Activated CD4-positive, alpha-beta memory T cell treated with anti-CD3 and anti-CD28 coated beads for 36 hours (primary cell): ENCODE data around the gene STAT3. TPM values are rescaled to one million over a fixed set of nuclear protein-coding genes. Genes with fewer than 3 reads are reported as not detected.

Experiments
- CTCF ChIA-PET: fragments of 350-600 bp; sonication (Branson Sonifier 250); formaldehyde crosslinking; loops from one replicate; lab custom pipeline; 2021; ENCODE audit warnings: antibody characterized with exemption, inconsistent platforms; lab: Charles Lee
- POLR2A ChIA-PET: fragments of 350-600 bp; sonication (Branson Sonifier 250); formaldehyde crosslinking; loops from one replicate; lab custom pipeline; 2021; ENCODE audit warnings: antibody characterized with exemption; lab: Charles Lee
- DNase-seq: peaks from one replicate; pipeline ENCODE4 v3.0.0-alpha.2; 2020
- H3K27ac Mint-ChIP-seq: one replicate; pipeline ENCODE4 v1.8.0; 2021; ENCODE audit warnings: mixed read lengths
- H3K27me3 Mint-ChIP-seq: one replicate; pipeline ENCODE4 v1.8.0; 2021; ENCODE audit warnings: mixed read lengths
- H3K36me3 Mint-ChIP-seq: one replicate; pipeline ENCODE4 v1.8.0; 2021; ENCODE audit warnings: mixed read lengths
- H3K4me1 Mint-ChIP-seq: one replicate; pipeline ENCODE4 v1.8.0; 2021; ENCODE audit warnings: low read depth, mixed read lengths
- H3K4me3 Mint-ChIP-seq: one replicate; pipeline ENCODE4 v1.8.0; 2021; ENCODE audit warnings: mild to moderate bottlenecking, mixed read lengths
- H3K9me3 Mint-ChIP-seq: one replicate; pipeline ENCODE4 v1.8.0; 2021; ENCODE audit warnings: mixed read lengths
- intact Hi-C: fragments of 100-400 bp; cut with micrococcal nuclease; formaldehyde crosslinking; loops from one replicate; pipeline ENCODE4 v1.15.1; 2023
- total RNA-seq, 2 experiments: library from RNA; stranded (reverse); gene quantifications; one replicate each; pipeline ENCODE4 v1.2.3, GENCODE V29; 2021

Gene STAT3
- total RNA-seq, 2 experiments from 2014 or later = 194 to 198 TPM

DNA sequence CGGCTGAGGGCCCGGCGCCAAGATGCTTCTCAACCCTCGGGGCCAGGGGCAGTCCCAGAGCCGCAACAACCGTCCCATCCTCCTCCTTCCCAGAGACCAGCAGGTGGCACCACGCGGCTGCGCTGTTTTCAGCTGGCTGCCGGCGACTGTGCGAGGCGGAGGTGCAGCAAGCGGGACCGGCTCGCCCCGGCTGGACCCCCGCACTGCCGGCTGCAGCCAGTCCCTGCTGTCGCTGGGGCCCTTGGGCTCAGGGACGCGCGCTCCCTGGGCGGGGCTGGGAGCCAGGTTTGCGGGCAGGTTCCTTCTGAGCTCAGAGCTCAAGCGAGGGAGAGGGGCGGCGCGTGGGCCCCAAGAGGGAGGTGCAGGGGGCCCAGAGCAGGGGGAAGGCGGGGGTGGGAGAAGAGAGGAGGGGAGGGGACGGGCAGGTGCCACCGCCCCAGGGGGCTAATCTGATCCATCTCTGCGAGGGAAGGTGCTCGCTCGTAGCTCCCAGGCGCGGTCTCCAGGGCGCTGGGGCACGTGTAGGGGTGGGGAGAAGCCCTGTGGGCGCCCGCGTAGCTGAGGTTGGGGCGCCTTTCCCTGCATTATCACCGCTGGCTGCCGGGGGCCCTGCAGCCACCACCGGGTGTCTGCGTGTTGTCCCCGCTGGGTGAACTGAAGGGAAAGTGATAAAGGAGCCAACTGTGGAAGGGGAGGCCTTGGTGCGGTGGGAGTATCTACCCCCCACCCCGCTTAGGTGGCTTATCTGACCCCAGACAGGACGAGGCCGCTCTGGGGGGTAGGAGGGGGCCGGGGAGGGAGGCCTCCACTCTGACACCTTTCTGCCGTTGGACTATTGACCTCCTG lies 75.7 kb downstream of the STAT3 start:
- no peaks in the 10 kb centered on the region for H3K27me3 Mint-ChIP-seq
- no peaks in the 10 kb centered on the region for H3K9me3 Mint-ChIP-seq
- peaks cover 76% of the 10 kb centered on the region for H3K4me1 Mint-ChIP-seq
- ChIA-PET POLR2A (interaction anchor here (0.9 to 3.7 kb wide), 13 partner anchors 9 to 219 kb away, joined by 3 to 19 read pairs (median 5); partner anchors contain the start of gene STAT3), CTCF (interaction anchor here (0.6 to 12.4 kb wide), 26 partner anchors 10 to 372 kb away, joined by 3 to 234 read pairs (median 4); partner anchors contain the start of genes CAVIN1, NAGLU, NKIRAS2 and STAT3)
- DNase-seq = peak; percentile 92
- peak overlapping the region; percentile 42 for H3K4me3 Mint-ChIP-seq
- intact Hi-C loops = loop anchor here (1.0 to 5.0 kb wide), 4 partner anchors 26 to 205 kb away; no protein-coding TSS in a partner anchor
- H3K27ac Mint-ChIP-seq = peak overlapping the region; percentile 74
- H3K36me3 Mint-ChIP-seq = peaks cover 77% of the 10 kb centered on the region

- CTCF ChIA-PET = interaction anchor here (0.6 to 12.4 kb wide), 24 partner anchors 10 to 372 kb away, joined by 3 to 234 read pairs (median 4); partner anchors contain the start of genes CAVIN1, NAGLU, NKIRAS2 and STAT3
- peaks cover 79% of the 10 kb centered on the region for H3K36me3 Mint-ChIP-seq
- no peak for DNase-seq
- H3K27me3 Mint-ChIP-seq = no peaks in the 10 kb centered on the region
- intact Hi-C loops = loop anchor here (1.0 to 5.0 kb wide), 4 partner anchors 25 to 205 kb away; no protein-coding TSS in a partner anchor
- H3K9me3 Mint-ChIP-seq = no peaks in the 10 kb centered on the region
- H3K4me1 Mint-ChIP-seq = peaks cover 80% of the 10 kb centered on the region
- POLR2A ChIA-PET = interaction anchor here (0.9 to 3.7 kb wide), 10 partner anchors 10 to 108 kb away, joined by 4 to 19 read pairs (median 5); partner anchors contain the start of gene STAT3
- H3K27ac Mint-ChIP-seq = peak overlapping the region; percentile 74
- peak overlapping the region; percentile 17 for H3K4me3 Mint-ChIP-seq
Measured at GRCh38 chr17:42312035-42312284, 76.3 kb downstream of the STAT3 start.

DNA sequence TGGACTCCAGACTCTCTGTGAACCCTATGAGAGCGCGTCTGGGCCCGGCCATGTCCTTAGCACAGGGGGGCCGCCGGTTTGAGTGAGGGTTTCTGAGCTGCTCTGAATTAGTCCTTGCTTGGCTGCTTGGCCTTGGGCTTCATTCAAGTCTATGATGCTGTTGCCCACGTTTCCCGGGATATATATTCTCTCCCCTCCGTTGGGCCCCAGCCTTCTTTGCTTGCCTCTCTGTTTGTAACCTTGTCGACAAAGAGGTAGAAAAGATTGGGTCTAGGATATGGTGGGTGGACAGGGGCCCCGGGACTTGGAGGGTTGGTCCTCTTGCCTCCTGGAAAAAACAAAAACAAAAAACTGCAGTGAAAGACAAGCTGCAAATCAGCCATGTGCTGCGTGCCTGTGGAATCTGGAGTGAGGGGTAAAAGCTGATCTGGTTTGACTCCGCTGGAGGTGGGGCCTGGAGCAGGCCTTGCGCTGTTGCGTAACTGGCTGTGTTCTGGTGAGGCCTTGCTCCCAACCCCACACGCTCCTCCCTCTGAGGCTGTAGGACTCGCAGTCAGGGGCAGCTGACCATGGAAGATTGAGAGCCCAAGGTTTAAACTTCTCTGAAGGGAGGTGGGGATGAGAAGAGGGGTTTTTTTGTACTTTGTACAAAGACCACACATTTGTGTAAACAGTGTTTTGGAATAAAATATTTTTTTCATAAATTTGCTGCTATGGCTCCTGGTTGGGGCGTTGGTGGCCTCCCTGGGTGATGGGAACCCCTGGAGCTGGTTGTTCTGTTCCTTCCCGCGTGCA lies 76.8 kb downstream of the STAT3 start:
- Mint-ChIP-seq H3K27me3 (no peaks in the 10 kb centered on the region), H3K4me3 (peak overlapping the region; percentile 30), H3K4me1 (peaks cover 79% of the 10 kb centered on the region), H3K27ac (peak overlapping the region; percentile 74), H3K36me3 (peaks cover 76% of the 10 kb centered on the region), H3K9me3 (no peaks in the 10 kb centered on the region)
- peak; percentile 37 for DNase-seq
- ChIA-PET POLR2A (interaction anchor here (0.9 to 3.7 kb wide), 10 partner anchors 10 to 109 kb away, joined by 4 to 19 read pairs (median 5); partner anchors contain the start of gene STAT3), CTCF (interaction anchor here (0.6 to 12.4 kb wide), 20 partner anchors 11 to 216 kb away, joined by 3 to 234 read pairs (median 4); partner anchors contain the start of genes CAVIN1, STAT3 and STAT5A)
- intact Hi-C loops = loop anchor here (1.0 to 5.0 kb wide), 4 partner anchors 25 to 206 kb away; no protein-coding TSS in a partner anchor

- Mint-ChIP-seq H3K27ac (peak overlapping the region; percentile 74), H3K4me1 (peaks cover 81% of the 10 kb centered on the region), H3K9me3 (no peaks in the 10 kb centered on the region), H3K36me3 (peaks cover 81% of the 10 kb centered on the region), H3K27me3 (no peaks in the 10 kb centered on the region), H3K4me3 (peak overlapping the region; percentile 30)
- ChIA-PET CTCF (interaction anchor here (0.9 to 12.4 kb wide), 7 partner anchors 12 to 217 kb away, joined by 4 to 234 read pairs (median 17); partner anchors contain the start of genes CAVIN1, STAT3 and STAT5A), POLR2A (interaction anchor here (1.4 to 3.7 kb wide), 3 partner anchors 89 to 95 kb away, joined by 5 to 19 read pairs (median 11); no protein-coding TSS in a partner anchor)
- intact Hi-C loops = loop anchor here (5.0 kb wide), 1 partner anchor 206 kb away; no protein-coding TSS in a partner anchor
- peak; percentile 48 for DNase-seq
Measured at GRCh38 chr17:42310787-42311215, 77.4 kb downstream of the STAT3 start.

DNA sequence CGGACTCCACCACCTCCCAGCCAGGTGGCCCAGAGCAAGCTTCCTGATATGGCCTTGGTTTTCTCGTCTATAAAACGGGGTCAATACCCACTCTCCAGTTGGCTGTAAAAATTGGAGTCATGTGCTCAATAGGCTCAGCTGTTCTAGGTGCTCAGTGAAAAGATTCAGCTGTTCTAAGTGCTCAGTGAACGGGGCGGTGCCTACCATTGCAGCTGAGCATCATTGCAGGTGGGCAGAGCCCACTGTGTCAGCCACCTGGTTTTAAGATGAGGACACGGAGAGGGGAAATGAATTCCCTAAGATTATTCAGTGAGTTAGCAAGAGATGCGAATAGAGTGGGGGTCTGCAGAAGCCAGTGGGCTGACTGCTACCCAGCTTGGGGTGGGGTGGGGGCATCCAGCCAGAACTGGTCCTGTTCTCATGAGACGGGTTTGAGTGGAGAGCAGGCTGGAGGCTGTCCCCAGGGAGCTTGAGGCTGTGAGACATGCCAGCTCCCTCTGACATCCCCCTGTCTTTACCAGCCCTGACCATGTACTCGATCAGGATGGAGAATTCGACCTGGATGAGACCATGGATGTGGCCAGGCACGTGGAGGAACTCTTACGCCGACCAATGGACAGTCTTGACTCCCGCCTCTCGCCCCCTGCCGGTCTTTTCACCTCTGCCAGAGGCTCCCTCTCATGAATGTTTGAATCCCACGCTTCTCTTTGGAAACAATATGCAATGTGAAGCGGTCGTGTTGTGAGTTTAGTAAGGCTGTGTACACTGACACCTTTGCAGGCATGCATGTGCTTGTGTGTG lies 78.1 kb downstream of the STAT3 start:
- no peak for DNase-seq
- H3K36me3 Mint-ChIP-seq = peaks cover 75% of the 10 kb centered on the region
- peaks cover 76% of the 10 kb centered on the region for H3K4me1 Mint-ChIP-seq
- peak overlapping the region; percentile 74 for H3K27ac Mint-ChIP-seq
- H3K27me3 Mint-ChIP-seq = no peaks in the 10 kb centered on the region
- CTCF ChIA-PET = interaction anchor here (0.5 to 12.4 kb wide), 11 partner anchors 9 to 217 kb away, joined by 3 to 234 read pairs (median 4); partner anchors contain the start of genes CAVIN1 and STAT5A
- H3K9me3 Mint-ChIP-seq = no peaks in the 10 kb centered on the region
- H3K4me3 Mint-ChIP-seq = no peak overlapping the region
- POLR2A ChIA-PET = interaction anchor here (0.7 to 3.7 kb wide), 6 partner anchors 27 to 129 kb away, joined by 3 to 19 read pairs (median 4); partner anchors contain the start of genes CAVIN1 and KCNH4
- intact Hi-C loops = loop anchor here (5.0 kb wide), 1 partner anchor 207 kb away; no protein-coding TSS in a partner anchor

GRCh38 chr17:42309142-42309541 lies 79.1 kb downstream of the STAT3 start:
- no peaks in the 10 kb centered on the region for H3K27me3 Mint-ChIP-seq
- peaks cover 70% of the 10 kb centered on the region for H3K4me1 Mint-ChIP-seq
- H3K4me3 Mint-ChIP-seq = no peak overlapping the region
- ChIA-PET CTCF (interaction anchor here (0.6 to 12.4 kb wide), 5 partner anchors 13 to 96 kb away, joined by 4 to 234 read pairs (median 54); no protein-coding TSS in a partner anchor), POLR2A (interaction anchor here (0.9 to 3.7 kb wide), 3 partner anchors 60 to 128 kb away, joined by 3 to 19 read pairs (median 4); partner anchors contain the start of gene KCNH4)
- no peak for DNase-seq
- H3K36me3 Mint-ChIP-seq = peaks cover 80% of the 10 kb centered on the region
- intact Hi-C loops = no loop called here
- peak overlapping the region; percentile 74 for H3K27ac Mint-ChIP-seq
- H3K9me3 Mint-ChIP-seq = no peaks in the 10 kb centered on the region

DNA sequence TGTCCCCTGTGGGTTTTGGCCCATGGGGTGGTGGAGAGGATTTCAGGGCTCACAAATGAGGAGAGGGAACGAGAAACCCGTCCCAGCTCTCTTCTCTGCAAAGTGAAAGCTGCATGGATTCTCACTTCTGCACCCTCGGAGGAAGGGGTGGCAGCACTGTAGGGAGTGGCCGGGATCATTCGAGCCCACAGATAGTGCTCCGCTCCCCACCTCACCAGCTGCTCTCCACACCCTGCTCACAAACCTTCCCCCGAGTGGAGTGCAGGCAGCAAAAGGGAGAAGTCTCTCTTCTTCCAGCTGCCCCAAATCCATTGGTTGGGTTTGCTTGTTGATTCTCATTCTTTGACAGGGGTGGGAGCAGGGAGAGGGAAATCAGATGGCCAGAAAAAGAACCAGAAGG lies 79.8 kb downstream of the STAT3 start:
- peak overlapping the region; percentile 74 for H3K27ac Mint-ChIP-seq
- DNase-seq = no peak
- peaks cover 67% of the 10 kb centered on the region for H3K4me1 Mint-ChIP-seq
- no peak overlapping the region for H3K4me3 Mint-ChIP-seq
- H3K27me3 Mint-ChIP-seq = no peaks in the 10 kb centered on the region
- POLR2A ChIA-PET = no interaction called here
- CTCF ChIA-PET = interaction anchor here (1.1 to 12.4 kb wide), 3 partner anchors 14 to 97 kb away, joined by 4 to 234 read pairs (median 65); no protein-coding TSS in a partner anchor
- H3K36me3 Mint-ChIP-seq = peaks cover 80% of the 10 kb centered on the region
- intact Hi-C loops = no loop called here
- no peaks in the 10 kb centered on the region for H3K9me3 Mint-ChIP-seq

DNA sequence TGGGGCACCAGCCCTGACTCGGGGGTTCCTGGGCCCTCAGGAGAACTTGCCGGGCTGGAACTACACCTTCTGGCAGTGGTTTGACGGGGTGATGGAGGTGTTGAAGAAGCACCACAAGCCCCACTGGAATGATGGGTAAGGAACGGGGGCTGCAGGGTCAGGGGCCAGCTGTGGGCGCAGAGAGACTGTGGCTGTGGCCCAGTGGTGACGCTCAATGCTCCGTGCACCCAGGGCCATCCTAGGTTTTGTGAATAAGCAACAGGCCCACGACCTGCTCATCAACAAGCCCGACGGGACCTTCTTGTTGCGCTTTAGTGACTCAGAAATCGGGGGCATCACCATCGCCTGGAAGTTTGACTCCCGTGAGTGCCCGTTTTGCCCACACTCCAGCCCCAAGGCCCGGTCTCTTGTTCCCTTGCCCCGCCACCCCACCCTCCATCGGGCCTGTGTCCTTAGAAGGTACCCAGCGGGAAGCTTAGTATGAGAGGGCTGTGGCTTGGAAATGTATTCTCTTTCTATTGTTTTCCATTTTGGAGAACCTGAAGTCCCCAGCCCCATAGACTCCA lies 80.8 kb downstream of the STAT3 start:
- ChIA-PET CTCF (interaction anchor here (12.4 kb wide), 1 partner anchor 98 kb away, joined by 234 read pairs; no protein-coding TSS in a partner anchor), POLR2A (no interaction called here)
- Mint-ChIP-seq H3K4me1 (peaks cover 58% of the 10 kb centered on the region), H3K27ac (no peak overlapping the region), H3K27me3 (no peaks in the 10 kb centered on the region), H3K9me3 (no peaks in the 10 kb centered on the region), H3K36me3 (peaks cover 82% of the 10 kb centered on the region), H3K4me3 (no peak overlapping the region)
- DNase-seq = no peak
- intact Hi-C loops = no loop called here

DNA sequence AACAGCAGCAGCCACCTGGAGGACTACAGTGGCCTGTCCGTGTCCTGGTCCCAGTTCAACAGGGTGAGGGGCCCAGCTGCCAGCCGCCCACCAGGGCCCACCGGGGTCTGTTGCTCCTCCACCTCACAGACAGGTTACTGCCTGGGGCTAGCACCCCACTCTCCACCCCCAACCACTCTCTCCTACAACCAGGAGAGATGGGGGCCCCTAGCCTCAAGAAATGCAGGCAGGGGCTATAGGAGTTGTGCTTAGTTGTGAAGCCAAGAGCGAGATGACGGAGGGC lies 81.9 kb downstream of the STAT3 start:
- intact Hi-C loops = no loop called here
- Mint-ChIP-seq H3K36me3 (peaks cover 85% of the 10 kb centered on the region), H3K4me3 (no peak overlapping the region), H3K4me1 (peaks cover 48% of the 10 kb centered on the region), H3K9me3 (no peaks in the 10 kb centered on the region), H3K27me3 (no peaks in the 10 kb centered on the region), H3K27ac (no peak overlapping the region)
- CTCF ChIA-PET = interaction anchor here (0.6 to 1.6 kb wide), 3 partner anchors 18 to 84 kb away, joined by 3 to 4 read pairs (median 3); partner anchors contain the start of gene STAT5A
- DNase-seq = no peak
- POLR2A ChIA-PET = interaction anchor here (0.9 kb wide), 1 partner anchor 10 kb away, joined by 3 read pairs; no protein-coding TSS in a partner anchor
